NT2/D1 (cell line): ENCODE results near the gene USH2A.

Source experiments
- DNase-seq: peaks from one replicate; pipeline ENCODE4 v3.0.0-alpha.2; 2011; ENCODE audit warnings: low read depth, low spot score
- H3K27me3 ChIP-seq: 2 replicates; pipeline ENCODE4 v1.6.0; 2011; ENCODE audit warnings: mild to moderate bottlenecking; ENCODE audit not compliant: insufficient read length, insufficient read depth
- H3K36me3 ChIP-seq: 2 replicates; pipeline ENCODE4 v1.6.1; 2011; ENCODE audit warnings: mild to moderate bottlenecking, low read length, mixed read lengths; ENCODE audit not compliant: insufficient read depth, insufficient read length
- H3K4me1 ChIP-seq: 2 replicates; pipeline ENCODE4 v1.5.1; 2011; ENCODE audit not compliant: insufficient read depth, insufficient read length
- H3K4me3 ChIP-seq: 2 replicates; pipeline ENCODE4 v1.5.1; 2011; ENCODE audit warnings: low read depth; ENCODE audit not compliant: insufficient read length
- H3K9ac ChIP-seq: 2 replicates; pipeline ENCODE4 v1.6.0; 2011; ENCODE audit warnings: low read depth; ENCODE audit not compliant: insufficient read length
- H3K9me3 ChIP-seq: 2 replicates; pipeline ENCODE4 v1.5.1; 2011; ENCODE audit warnings: mild to moderate bottlenecking, low read length; ENCODE audit not compliant: insufficient read depth
- SUZ12 ChIP-seq: IDR thresholded peaks from 2 replicates; pipeline ENCODE4 v1.6.1; 2011; ENCODE audit not compliant: insufficient read length, insufficient read depth; ENCODE audit errors: extremely low read depth
- YY1 ChIP-seq: IDR thresholded peaks from 2 replicates; pipeline ENCODE4 v1.6.1; 2011; ENCODE audit not compliant: insufficient read length, insufficient read depth
- ZNF274 ChIP-seq: IDR thresholded peaks from 2 replicates; pipeline ENCODE4 v1.6.1; 2011; ENCODE audit warnings: mild to moderate bottlenecking, low read depth, low read length

Gene USH2A

DNA sequence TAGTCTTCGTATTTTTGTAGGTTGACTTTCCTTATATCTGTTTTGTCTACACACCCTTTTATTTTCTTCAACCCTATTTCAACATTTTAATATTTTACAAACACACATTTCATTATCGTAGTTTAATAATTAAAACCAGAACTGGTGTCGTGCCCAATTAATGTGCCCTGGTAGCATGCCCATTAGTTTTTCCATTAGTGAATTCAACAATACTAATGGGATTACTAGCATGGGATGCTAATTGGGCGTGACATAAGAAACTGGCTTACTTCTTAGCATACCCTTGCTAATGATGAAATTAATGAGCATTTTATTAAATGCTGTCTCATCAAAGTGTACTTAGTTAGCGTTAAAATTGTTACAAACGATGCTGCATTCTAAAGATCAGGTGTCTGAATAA, 332.7 kb downstream of the USH2A start:
- no peaks in the 10 kb centered on the region for H3K36me3 ChIP-seq
- DNase-seq: no peak
- no peaks in the 10 kb centered on the region for H3K9me3 ChIP-seq
- TF ChIP-seq ZNF274 (no peak), YY1 (no peak), SUZ12 (no peak)
- no peak overlapping the region for H3K9ac ChIP-seq
- no peaks in the 10 kb centered on the region for H3K27me3 ChIP-seq
- peaks cover under 1% of the 10 kb centered on the region for H3K4me1 ChIP-seq
- no peak overlapping the region for H3K4me3 ChIP-seq

- H3K9me3 ChIP-seq: no peaks in the 10 kb centered on the region
- H3K4me3 ChIP-seq: no peak overlapping the region
- no peaks in the 10 kb centered on the region for H3K27me3 ChIP-seq
- DNase-seq: no peak
- H3K4me1 ChIP-seq: no peaks in the 10 kb centered on the region
- no peaks in the 10 kb centered on the region for H3K36me3 ChIP-seq
- H3K9ac ChIP-seq: no peak overlapping the region
- TF ChIP-seq YY1 (no peak), ZNF274 (no peak), SUZ12 (no peak)
These were observed 336.6 kb downstream of the USH2A start for GRCh38 chr1:216086678-216087077.

DNA sequence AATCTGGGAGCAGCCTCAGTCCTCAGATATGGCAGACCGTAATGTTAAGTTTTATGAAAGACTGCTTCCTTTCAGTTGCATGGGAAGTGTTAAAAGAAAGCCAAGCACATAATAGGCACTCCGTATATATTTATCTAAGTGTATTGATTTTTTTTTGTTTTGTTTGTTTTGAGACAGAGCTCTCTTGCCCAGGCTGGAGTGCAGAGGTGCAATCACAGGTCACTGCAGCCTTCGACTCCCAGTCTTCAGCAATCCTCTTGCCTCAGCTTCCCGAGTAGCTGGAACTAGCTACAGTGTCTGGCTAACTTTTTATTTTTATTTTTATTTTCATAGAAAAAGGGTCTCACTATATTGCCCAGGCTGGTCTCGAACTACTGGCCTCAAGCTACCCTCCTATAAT, 341.8 kb downstream of the USH2A start:
- no peak for DNase-seq
- Histone ChIP-seq H3K4me3 (no peak overlapping the region), H3K27me3 (no peaks in the 10 kb centered on the region), H3K36me3 (no peaks in the 10 kb centered on the region), H3K4me1 (no peaks in the 10 kb centered on the region), H3K9me3 (no peaks in the 10 kb centered on the region), H3K9ac (no peak overlapping the region)
- TF ChIP-seq YY1 (no peak), SUZ12 (no peak), ZNF274 (no peak)

- H3K9me3 ChIP-seq: no peaks in the 10 kb centered on the region
- no peak for DNase-seq
- H3K4me1 ChIP-seq: no peaks in the 10 kb centered on the region
- TF ChIP-seq ZNF274 (no peak), YY1 (no peak), SUZ12 (no peak)
- H3K27me3 ChIP-seq: no peaks in the 10 kb centered on the region
- H3K36me3 ChIP-seq: no peaks in the 10 kb centered on the region
- no peak overlapping the region for H3K9ac ChIP-seq
- no peak overlapping the region for H3K4me3 ChIP-seq
These were observed 346.5 kb downstream of the USH2A start for GRCh38 chr1:216076751-216077150.

DNA sequence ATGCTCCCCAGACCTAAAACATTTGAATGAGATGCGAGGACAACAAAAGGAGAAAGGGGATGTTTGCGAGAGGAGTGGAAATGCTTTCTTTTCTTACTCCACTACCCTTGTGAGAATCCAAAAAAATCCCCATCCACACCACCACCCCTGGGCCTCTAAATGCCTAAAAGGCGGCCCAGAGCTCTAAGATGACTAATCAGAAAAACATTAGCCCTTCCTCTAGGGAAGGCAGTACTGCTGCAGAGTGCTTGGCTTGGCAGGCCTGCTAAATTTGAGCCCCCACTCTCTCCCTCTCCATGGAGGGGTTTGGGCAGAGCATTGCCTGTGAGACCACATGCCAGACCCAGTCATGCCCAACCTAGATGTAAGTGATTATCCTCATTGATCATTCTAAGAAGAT, 347.9 kb downstream of the USH2A start:
- DNase-seq: peak; percentile 28
- no peak overlapping the region for H3K9ac ChIP-seq
- H3K36me3 ChIP-seq: no peaks in the 10 kb centered on the region
- no peaks in the 10 kb centered on the region for H3K4me1 ChIP-seq
- H3K9me3 ChIP-seq: no peaks in the 10 kb centered on the region
- H3K4me3 ChIP-seq: no peak overlapping the region
- TF ChIP-seq SUZ12 (no peak), YY1 (no peak), ZNF274 (no peak)
- no peaks in the 10 kb centered on the region for H3K27me3 ChIP-seq

DNA sequence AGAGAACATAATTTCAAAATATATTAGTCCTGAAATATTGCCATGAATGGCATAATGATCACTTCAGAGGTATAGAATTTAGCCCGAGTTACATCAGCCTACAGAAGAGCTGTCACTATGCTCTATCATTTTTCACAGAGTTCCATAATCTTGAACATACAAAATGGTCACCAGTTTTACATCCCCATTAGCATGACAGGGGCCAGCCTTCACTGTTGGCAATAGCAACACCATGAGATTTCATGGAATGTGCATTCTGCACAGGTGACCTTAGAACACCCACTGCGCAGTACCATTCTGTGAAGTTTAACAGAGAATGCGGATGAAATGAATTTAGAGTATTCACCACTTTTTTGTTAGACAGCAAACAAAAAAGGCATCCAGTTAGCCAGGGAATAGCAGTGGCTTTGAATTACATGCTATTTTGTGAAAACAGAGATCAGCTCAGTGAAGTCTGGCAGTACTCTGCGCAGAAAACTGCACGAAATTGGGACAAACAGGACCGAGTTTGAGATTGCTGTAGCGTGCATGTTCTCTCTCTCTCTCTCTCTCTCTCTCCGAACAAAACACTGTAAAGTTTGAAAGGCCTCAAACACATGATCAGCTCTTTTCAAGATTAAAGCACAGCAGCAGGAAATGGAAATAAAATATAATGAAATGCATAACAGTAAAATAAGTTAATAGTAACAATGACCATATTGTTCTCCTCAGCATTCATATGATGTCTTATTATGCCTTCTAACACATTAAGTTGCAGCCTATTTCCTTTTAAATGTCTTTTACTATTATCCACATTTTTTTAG, 349.3 kb downstream of the USH2A start:
- DNase-seq: no peak
- Histone ChIP-seq H3K9ac (no peak overlapping the region), H3K9me3 (no peaks in the 10 kb centered on the region), H3K4me1 (no peaks in the 10 kb centered on the region), H3K36me3 (no peaks in the 10 kb centered on the region), H3K4me3 (no peak overlapping the region), H3K27me3 (no peaks in the 10 kb centered on the region)
- TF ChIP-seq ZNF274: no peak
- TF ChIP-seq SUZ12: no peak
- TF ChIP-seq YY1: no peak

DNA sequence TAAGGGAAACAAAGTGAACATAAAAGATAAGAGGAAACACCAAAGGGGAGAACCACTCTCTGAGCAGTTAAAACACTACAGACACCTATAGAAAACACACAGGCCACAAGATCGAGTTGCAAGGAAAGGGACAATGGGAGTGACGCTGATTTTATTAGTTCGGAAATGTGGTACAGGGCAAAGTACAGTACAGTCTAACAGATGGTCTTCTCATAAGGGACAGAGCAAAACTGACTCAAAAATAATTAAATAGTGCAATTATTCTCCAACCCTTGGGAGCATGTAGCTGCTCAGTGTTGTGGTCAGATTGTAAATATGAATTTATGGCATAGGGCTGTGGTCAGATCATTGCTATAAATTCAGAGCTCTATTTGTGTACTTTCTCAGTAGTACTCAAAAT, 352.0 kb downstream of the USH2A start:
- no peak for TF ChIP-seq SUZ12
- no peak for TF ChIP-seq ZNF274
- Histone ChIP-seq H3K9ac (no peak overlapping the region), H3K9me3 (no peaks in the 10 kb centered on the region), H3K27me3 (no peaks in the 10 kb centered on the region), H3K36me3 (no peaks in the 10 kb centered on the region), H3K4me3 (no peak overlapping the region), H3K4me1 (no peaks in the 10 kb centered on the region)
- DNase-seq: no peak
